PC-9 (cell line): ENCODE results near the gene B3GNT7. TPM values are rescaled to one million over a fixed set of nuclear protein-coding genes. Genes with fewer than 3 reads are reported as not detected.
"Not testable (repeated sequence)": the region's sequence is repeated elsewhere in the genome, so short reads cannot be mapped to it uniquely, and the experiment has no call there.

ENCODE experiments used
- BruUV-seq: library from RNA; stranded (reverse); fragments of 400-500 nt; replicated peaks from 2 replicates; lab custom pipeline; 2021; lab: Mats Ljungman, UMichigan
- CTCF ChIA-PET: fragments of 300-600 bp; sonication (Branson Sonifier 250); formaldehyde crosslinking; loops from one replicate; lab custom pipeline; 2022; ENCODE audit warnings: antibody characterized with exemption; lab: Charles Lee
- POLR2A ChIA-PET: fragments of 300-600 bp; sonication (Branson Sonifier 250); formaldehyde crosslinking; loops from one replicate; lab custom pipeline; 2022; ENCODE audit warnings: antibody characterized with exemption; ENCODE audit not compliant: unreplicated experiment; lab: Charles Lee
- DNase-seq, 2 experiments: peaks; one replicate each; pipeline versions ENCODE4 v3.0.0 to v3.0.0-alpha.2; 2015 to 2022; ENCODE audit warnings: mixed read lengths in 1 of 2
- H2AFZ ChIP-seq: fragments of 200-600 bp; sonication (generic); 2 replicates; pipeline ENCODE4 v1.8.1; 2017; ENCODE audit warnings: antibody characterized with exemption
- H3F3A ChIP-seq: fragments of 200-600 bp; sonication (generic); 2 replicates; pipeline ENCODE4 v1.8.1; 2017; ENCODE audit warnings: antibody characterized with exemption, mild to moderate bottlenecking, low read depth; ENCODE audit not compliant: insufficient read depth
- H3K27ac ChIP-seq: fragments of 200-600 bp; sonication (generic); 2 replicates; pipeline ENCODE4 v1.6.1; 2016; ENCODE audit warnings: mixed run types
- H3K27me3 ChIP-seq: fragments of 200-600 bp; sonication (generic); 2 replicates; pipeline ENCODE4 v1.6.1; 2016; ENCODE audit warnings: low read depth, mixed run types; ENCODE audit not compliant: insufficient read depth
- H3K36me3 ChIP-seq: fragments of 200-600 bp; sonication (generic); 2 replicates; pipeline ENCODE4 v1.6.1; 2016; ENCODE audit warnings: low read depth, mixed run types
- H3K4me1 ChIP-seq: fragments of 200-600 bp; sonication (generic); replicated peaks from 2 replicates; pipeline ENCODE4 v1.6.1; 2016; ENCODE audit warnings: mixed run types; ENCODE audit not compliant: insufficient read depth
- H3K4me2 ChIP-seq: fragments of 200-600 bp; sonication (generic); 2 replicates; pipeline ENCODE4 v1.6.1; 2017; ENCODE audit warnings: mixed run types
- H3K4me3 ChIP-seq: fragments of 200-600 bp; sonication (generic); 2 replicates; pipeline ENCODE4 v1.6.1; 2016; ENCODE audit warnings: mixed run types
- H3K79me2 ChIP-seq: fragments of 200-600 bp; sonication (generic); 2 replicates; pipeline ENCODE4 v1.6.1; 2017; ENCODE audit warnings: low read depth, mixed run types
- H3K9me2 ChIP-seq: fragments of 200-600 bp; sonication (generic); 2 replicates; pipeline ENCODE4 v1.8.1; 2017; ENCODE audit warnings: mild to moderate bottlenecking; ENCODE audit not compliant: insufficient read depth
- H3K9me3 ChIP-seq: fragments of 200-600 bp; sonication (generic); 2 replicates; pipeline ENCODE4 v1.8.1; 2016; ENCODE audit warnings: low read depth; ENCODE audit not compliant: insufficient read depth
- H4K20me1 ChIP-seq: fragments of 200-600 bp; sonication (generic); 2 replicates; pipeline ENCODE4 v1.8.1; 2017; ENCODE audit not compliant: insufficient read depth
- CTCF ChIP-seq: fragments of 200-600 bp; sonication (generic); conservative IDR thresholded peaks from 2 replicates; pipeline ENCODE4 v1.6.1; 2017; ENCODE audit warnings: mixed run types, antibody characterized with exemption, mild to moderate bottlenecking, moderate library complexity
- EZH2 ChIP-seq: fragments of 200-600 bp; sonication (generic); IDR thresholded peaks from 2 replicates; pipeline ENCODE4 v1.8.0; 2017; ENCODE audit warnings: antibody characterized with exemption, low read depth
- intact Hi-C: fragments of 100-400 bp; cut with micrococcal nuclease; formaldehyde crosslinking; loops from one replicate; pipeline ENCODE4 v1.10.0; 2022; ENCODE audit not compliant: unreplicated experiment
- total RNA-seq: library from RNA; stranded (reverse); gene quantifications from 2 replicates; pipeline ENCODE4 v1.2.3, GENCODE V29; 2021

B3GNT7 gene
- total RNA-seq, 1 experiment from 2014 or later = 14.0 TPM

GRCh38 chr2:231429152-231429551 is 33.6 kb downstream of the B3GNT7 start:
- H3K9me2 ChIP-seq = no peaks in the 10 kb centered on the region
- ChIA-PET CTCF (no interaction called here), POLR2A (interaction anchor here (0.6 kb wide), 1 partner anchor 243 kb away, joined by 6 read pairs; no protein-coding TSS in a partner anchor)
- intact Hi-C loops = no loop called here
- H3K79me2 ChIP-seq = no peaks in the 10 kb centered on the region
- no peak for TF ChIP-seq EZH2
- TF ChIP-seq CTCF = no peak
- no peaks in the 10 kb centered on the region for H3K27me3 ChIP-seq
- no TSS peak for BruUV-seq
- no peaks in the 10 kb centered on the region for H3F3A ChIP-seq
- DNase-seq = no peak
- H3K36me3 ChIP-seq = no peaks in the 10 kb centered on the region
- H4K20me1 ChIP-seq = no peaks in the 10 kb centered on the region
- no peak overlapping the region for H3K4me2 ChIP-seq
- no peak overlapping the region for H2AFZ ChIP-seq
- no peak overlapping the region for H3K27ac ChIP-seq
- H3K9me3 ChIP-seq = no peaks in the 10 kb centered on the region
- no peak overlapping the region for H3K4me3 ChIP-seq
- H3K4me1 ChIP-seq = peaks cover 11% of the 10 kb centered on the region

DNA sequence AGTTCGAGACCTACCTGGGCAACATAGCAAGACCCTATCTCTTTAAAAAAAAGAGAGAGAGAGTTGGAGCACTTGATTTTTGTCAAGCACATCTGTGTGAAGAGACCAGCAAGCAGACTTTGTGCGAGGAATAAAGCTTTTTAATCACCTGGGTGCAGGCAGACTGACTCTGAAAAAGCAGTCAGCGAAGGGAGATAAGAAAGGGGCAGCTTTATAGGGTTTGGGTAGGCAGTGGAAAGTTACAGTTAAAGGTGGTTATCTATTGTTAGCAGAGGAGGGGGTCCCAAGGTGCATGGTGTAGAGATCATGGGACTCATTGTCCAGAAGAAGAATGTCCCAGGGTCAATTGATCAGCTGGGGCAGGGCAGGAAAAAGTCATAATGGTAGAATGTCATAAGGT is 34.4 kb downstream of the B3GNT7 start:
- ChIA-PET CTCF (no interaction called here), POLR2A (interaction anchor here (0.7 kb wide), 1 partner anchor 308 kb away, joined by 5 read pairs; no protein-coding TSS in a partner anchor)
- intact Hi-C loops = no loop called here
- Histone ChIP-seq H3K4me1 (peaks cover 11% of the 10 kb centered on the region), H3K36me3 (no peaks in the 10 kb centered on the region), H3K9me2 (no peaks in the 10 kb centered on the region), H3K4me2 (no peak overlapping the region), H3F3A (no peaks in the 10 kb centered on the region), H3K79me2 (no peaks in the 10 kb centered on the region), H3K27me3 (no peaks in the 10 kb centered on the region), H3K9me3 (no peaks in the 10 kb centered on the region), H2AFZ (no peak overlapping the region), H4K20me1 (no peaks in the 10 kb centered on the region), H3K4me3 (no peak overlapping the region), H3K27ac (no peak overlapping the region)
- no TSS peak for BruUV-seq
- TF ChIP-seq CTCF = no peak
- TF ChIP-seq EZH2 = no peak
- no peak for DNase-seq

GRCh38 chr2:231430437-231430836 is 34.9 kb downstream of the B3GNT7 start:
- H3K4me3 ChIP-seq, intact Hi-C loops, H3F3A ChIP-seq, DNase-seq, H3K27me3 ChIP-seq, H3K27ac ChIP-seq, BruUV-seq, H3K36me3 ChIP-seq, H3K4me1 ChIP-seq, CTCF ChIA-PET, H3K9me2 ChIP-seq, H3K9me3 ChIP-seq, H2AFZ ChIP-seq, H3K4me2 ChIP-seq, H4K20me1 ChIP-seq, H3K79me2 ChIP-seq: not testable (repeated sequence)
- POLR2A ChIA-PET = interaction anchor here (0.7 kb wide), 1 partner anchor 309 kb away, joined by 5 read pairs; no protein-coding TSS in a partner anchor

GRCh38 chr2:231431606-231432005 is 36.1 kb downstream of the B3GNT7 start:
- Histone ChIP-seq H3K9me2 (no peaks in the 10 kb centered on the region), H3K79me2 (no peaks in the 10 kb centered on the region), H3K4me1 (no peaks in the 10 kb centered on the region), H3K4me3 (no peak overlapping the region), H3K27ac (no peak overlapping the region), H3K9me3 (no peaks in the 10 kb centered on the region), H3K36me3 (no peaks in the 10 kb centered on the region), H4K20me1 (no peaks in the 10 kb centered on the region), H2AFZ (no peak overlapping the region), H3K27me3 (no peaks in the 10 kb centered on the region), H3K4me2 (no peak overlapping the region), H3F3A (no peaks in the 10 kb centered on the region)
- BruUV-seq = no TSS peak
- ChIA-PET CTCF (no interaction called here), POLR2A (no interaction called here)
- TF ChIP-seq EZH2 (no peak), CTCF (no peak)
- no peak for DNase-seq
- intact Hi-C loops = no loop called here
